Subcutaneous adipose tissue (tissue), 4 donors: ENCODE data around the gene TTC24. TPM values are rescaled to one million over a fixed set of nuclear protein-coding genes. Genes with fewer than 3 reads are reported as not detected.

Experiments used
- CTCF ChIP-seq: fragments of 450-650 bp; IDR thresholded peaks from one replicate; pipeline ENCODE4 v1.5.1; 2016; ENCODE audit warnings: low read depth, mild to moderate bottlenecking, control low read depth, antibody characterized with exemption, moderate library complexity
- total RNA-seq, 4 donors: library from RNA; depleted of rRNA; stranded (reverse); fragments of >200 nt; gene quantifications; one replicate each; pipeline ENCODE4 v1.1.0, GENCODE V29; 2016

The TTC24 gene
- total RNA-seq, 4 donors from 2014 or later: not detected

GRCh38 chr1:156549390-156549789 is 30.1 kb upstream of the TTC24 start:
- TF ChIP-seq CTCF: no peak

GRCh38 chr1:156549831-156550230 is 29.7 kb upstream of the TTC24 start:
- TF ChIP-seq CTCF: no peak

DNA sequence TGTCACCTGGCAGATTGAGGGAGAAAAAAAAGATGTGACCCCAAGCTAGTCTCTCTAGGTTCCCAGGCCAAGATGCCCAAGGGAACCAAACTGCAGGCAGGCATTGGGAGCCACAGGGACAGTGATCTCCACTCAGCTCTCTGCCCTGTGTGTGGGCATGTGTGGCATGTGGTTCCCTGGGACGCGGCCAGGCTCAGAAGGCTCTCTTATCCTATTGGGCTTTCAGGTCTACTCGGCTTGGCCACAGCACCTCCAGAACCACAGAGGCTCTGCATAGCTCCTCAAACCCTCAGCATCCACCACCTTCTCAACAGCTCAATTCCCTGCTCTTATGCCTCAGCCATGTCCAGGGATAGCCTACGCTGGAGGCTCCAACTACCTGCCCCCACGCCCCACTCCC is 29.2 kb upstream of the TTC24 start:
- TF ChIP-seq CTCF: no peak

GRCh38 chr1:156551066-156551643 is 28.4 kb upstream of the TTC24 start:
- TF ChIP-seq CTCF: no peak

DNA sequence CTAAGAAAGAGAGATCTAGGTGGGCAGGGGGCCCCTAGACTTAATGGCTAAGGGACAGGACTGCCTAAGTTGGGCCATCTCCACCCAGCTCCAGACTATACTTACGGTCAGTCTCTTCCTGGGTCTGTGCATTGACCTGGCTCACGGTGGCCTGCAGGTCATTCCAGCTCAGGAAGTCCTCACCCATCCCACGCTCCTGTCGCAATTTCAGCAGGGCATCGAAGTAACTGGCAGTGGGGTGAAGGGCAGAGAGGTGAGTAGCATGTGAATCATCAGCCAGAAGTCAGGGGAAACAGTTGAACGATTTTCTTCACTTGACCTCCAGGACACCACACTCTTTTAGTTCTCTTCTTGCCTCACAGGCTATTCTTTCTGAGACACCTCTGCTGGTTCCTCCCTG is 27.7 kb upstream of the TTC24 start:
- TF ChIP-seq CTCF: no peak

- TF ChIP-seq CTCF: no peak
Observed at GRCh38 chr1:156552518-156552917, 27.0 kb upstream of the TTC24 start.

DNA sequence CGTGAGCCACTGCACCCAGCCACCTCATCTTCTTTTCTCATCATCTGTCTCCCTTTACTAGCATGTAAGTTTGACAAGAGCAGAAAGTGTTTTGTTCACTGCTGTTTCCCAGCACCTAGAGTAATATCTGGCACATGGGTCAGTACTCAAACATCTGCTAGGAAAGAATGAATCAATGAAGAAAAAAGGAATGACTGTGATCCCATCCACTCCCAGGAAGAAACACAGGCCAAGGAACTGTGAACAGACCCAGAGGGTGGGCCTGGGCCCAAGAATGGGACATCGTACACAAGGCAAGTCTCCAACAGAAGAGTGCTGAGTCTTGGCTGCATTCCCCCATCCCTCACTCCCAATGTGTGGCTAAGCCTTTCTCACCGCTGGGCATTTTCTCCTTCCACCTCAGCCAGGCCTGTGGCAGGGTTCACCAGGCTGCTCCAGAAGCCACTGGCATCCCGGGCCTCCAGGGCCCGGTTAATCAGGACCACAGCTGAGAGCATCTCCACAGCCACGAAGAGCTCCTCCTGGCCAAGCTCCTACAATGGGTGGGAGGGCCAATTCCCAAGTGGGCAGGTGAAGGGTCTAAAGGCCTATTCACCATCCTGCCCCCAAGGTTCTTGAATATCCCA is 25.6 kb upstream of the TTC24 start:
- TF ChIP-seq CTCF: no peak
